Activated CD8-positive, alpha-beta memory T cell treated with anti-CD3 and anti-CD28 coated beads, Interleukin-2, amount 50 U/mL, for 1 hour (primary cell): Measurements from ENCODE around the gene FILIP1L.
A peak's percentile ranks its signal among the peaks of the same experiment; 100 is the strongest.
"Not testable (repeated sequence)": the region's sequence is repeated elsewhere in the genome, so short reads cannot be mapped to it uniquely, and the experiment has no call there.

ENCODE experiments used
- DNase-seq: peaks from one replicate; pipeline ENCODE4 v3.0.0-alpha.2; 2020; ENCODE audit errors: extremely low read depth

The FILIP1L gene

GRCh38 chr3:100073714-100074307 lies 40.5 kb downstream of the FILIP1L start:
- no peak for DNase-seq

- no peak for DNase-seq
These were observed 41.1 kb downstream of the FILIP1L start for GRCh38 chr3:100073049-100073713.

GRCh38 chr3:100072326-100073048 lies 41.8 kb downstream of the FILIP1L start:
- no peak for DNase-seq

GRCh38 chr3:100069472-100069871 lies 44.8 kb downstream of the FILIP1L start:
- DNase-seq, result no peak

- peak; percentile 18 for DNase-seq
These were observed 45.5 kb downstream of the FILIP1L start for GRCh38 chr3:100068826-100069225.

GRCh38 chr3:100067589-100067988 lies 46.7 kb downstream of the FILIP1L start:
- DNase-seq, result no peak

GRCh38 chr3:100063929-100064461 lies 50.3 kb downstream of the FILIP1L start:
- no peak for DNase-seq

GRCh38 chr3:100062665-100063064 lies 51.6 kb downstream of the FILIP1L start:
- no peak for DNase-seq

- DNase-seq, result no peak
These were observed 53.4 kb downstream of the FILIP1L start for GRCh38 chr3:100060685-100061484.

GRCh38 chr3:100059472-100059871 lies 54.8 kb downstream of the FILIP1L start:
- DNase-seq, result no peak

- DNase-seq, result no peak
These were observed 56.4 kb downstream of the FILIP1L start for GRCh38 chr3:100057716-100058575.

GRCh38 chr3:100053951-100054620 lies 60.2 kb downstream of the FILIP1L start:
- DNase-seq, result no peak

GRCh38 chr3:100051513-100051912 lies 62.8 kb downstream of the FILIP1L start:
- not testable (repeated sequence) for DNase-seq

GRCh38 chr3:100048248-100048647 lies 66.1 kb downstream of the FILIP1L start:
- no peak for DNase-seq

GRCh38 chr3:100047455-100048141 lies 66.7 kb downstream of the FILIP1L start:
- no peak for DNase-seq

- no peak for DNase-seq
These were observed 67.3 kb downstream of the FILIP1L start for GRCh38 chr3:100046986-100047385.

GRCh38 chr3:100045696-100046095 lies 68.6 kb downstream of the FILIP1L start:
- DNase-seq, result no peak

- DNase-seq, result no peak
These were observed 69.9 kb downstream of the FILIP1L start for GRCh38 chr3:100044369-100044768.

GRCh38 chr3:100043271-100043670 lies 71.0 kb downstream of the FILIP1L start:
- no peak for DNase-seq
